Spleen (tissue), 11 donors: ENCODE results near the gene WNT1. TPM values are rescaled to one million over a fixed set of nuclear protein-coding genes. Genes with fewer than 3 reads are reported as not detected.
A peak's percentile ranks its signal among the peaks of the same experiment; 100 is the strongest.

Experiments used
- DNase-seq: peaks from one replicate; pipeline ENCODE4 v3.0.0-alpha.2; 2020
- H3K27ac ChIP-seq, 8 donors: fragments of 200-600 bp; sonication (generic) in 7 of 8; 1 replicate in 4 of 8; 2 replicates in 4 of 8; pipeline versions ENCODE4 v1.5.0 to v1.8.0; 2016 to 2021; ENCODE audit warnings: inconsistent platforms in 4 of 8, mild to moderate bottlenecking in 4 of 8, moderate library complexity in 1 of 8
- H3K27me3 ChIP-seq, 7 donors: fragments of 200-600 bp; sonication (generic) in 6 of 7; replicated peaks in 1 of 7; 1 replicate in 4 of 7; 2 replicates in 3 of 7; pipeline versions ENCODE4 v1.5.0 to v1.8.0; 2016 to 2021; ENCODE audit warnings: inconsistent platforms in 3 of 7, mild to moderate bottlenecking in 1 of 7
- H3K36me3 ChIP-seq, 6 donors: fragments of 200-600 bp; sonication (generic) in 5 of 6; 1 replicate in 4 of 6; 2 replicates in 2 of 6; pipeline versions ENCODE4 v1.5.0 to v1.8.0; 2016 to 2021; ENCODE audit warnings: inconsistent platforms in 2 of 6
- H3K4me1 ChIP-seq, 6 donors: fragments of 200-600 bp; sonication (generic) in 5 of 6; 1 replicate in 3 of 6; 2 replicates in 3 of 6; pipeline versions ENCODE4 v1.5.0 to v1.8.0; 2016 to 2021; ENCODE audit warnings: inconsistent platforms in 3 of 6
- H3K4me3 ChIP-seq, 8 donors: fragments of 200-600 bp; sonication (generic) in 7 of 8; 1 replicate in 4 of 8; 2 replicates in 4 of 8; pipeline versions ENCODE4 v1.5.0 to v1.8.0; 2016 to 2021; ENCODE audit warnings: inconsistent platforms in 4 of 8, mild to moderate bottlenecking in 4 of 8, moderate library complexity in 2 of 8
- H3K9me3 ChIP-seq, 8 donors: fragments of 200-600 bp; sonication (generic) in 7 of 8; 1 replicate in 4 of 8; 2 replicates in 4 of 8; pipeline versions ENCODE4 v1.5.0 to v1.8.0; 2016 to 2021; ENCODE audit warnings: inconsistent platforms in 4 of 8
- CTCF ChIP-seq, 11 experiments: fragments of 200-600 bp in 7 of 11; fragments of 450-650 bp in 4 of 11; sonication (generic) in 4 of 11; IDR thresholded peaks in 8 of 11; conservative IDR thresholded peaks in 3 of 11; 1 replicate in 7 of 11; 2 replicates in 4 of 11; pipeline versions ENCODE4 v1.4.0 to v1.8.0; 2016 to 2021; ENCODE audit warnings: antibody characterized with exemption in 11 of 11, inconsistent platforms in 4 of 11, mild to moderate bottlenecking in 1 of 11
- POLR2A ChIP-seq, 3 donors: fragments of 450-650 bp; IDR thresholded peaks; one replicate each; pipeline ENCODE4 v1.5.1; 2017; ENCODE audit warnings: antibody characterized with exemption in 3 of 3, mild to moderate bottlenecking in 1 of 3
- POLR2AphosphoS5 ChIP-seq, 3 donors: sonication (generic); formaldehyde crosslinking; IDR thresholded peaks; one replicate each; pipeline ENCODE4 v1.5.1; 2017; ENCODE audit warnings: antibody characterized with exemption in 3 of 3
- WGBS, 5 donors: extraction: QIAGEN DNeasy Blood & Tissue Kit in 3 of 5; methylation state at CpG; one replicate each; pipeline versions ENCODE4 v1.1.5 to v1.1.7; 2013 to 2018; 5-methylcytosine and 5-hydroxymethylcytosine counted together
- intact Hi-C: fragments of 100-400 bp; cut with DNase I; formaldehyde crosslinking; loops from one replicate; pipeline ENCODE4 v1.15.0; 2023; ENCODE audit warnings: low total_unique reads
- polyA plus RNA-seq, 3 donors: library from polyadenylated mRNA; stranded (reverse); fragments of 200-250 nt; gene quantifications; one replicate each; pipeline ENCODE4 v1.2.1, GENCODE V29; 2013
- total RNA-seq, 7 donors: library from RNA; depleted of rRNA in 3 of 7; stranded (reverse); fragments of >200 nt in 3 of 7; fragmentation: NEBNext Ultra II Directional in 4 of 7; extraction: Animal tissue kit (Norgen Biotek cat#: 25700) in 4 of 7; gene quantifications; one replicate each; pipeline versions ENCODE4 v1.1.0 to v1.2.1, GENCODE V29; 2016 to 2021
- donor health status: healthy with polysubstance abuse.
- donor health status: DM: no; HTN: no; CAD: no; lungs with moderate emphysema.
- donor health status: DM: no; HTN: no; CAD: no.
- donor health status: Bipolar disorder and iron deficiency.
- donor health status: healthy.
- donor health status: DM: no; HTN: no; CAD: no.
- donor health status: DM: yes; HTN: yes; CAD: no.

WNT1 gene
- total and polyA plus RNA-seq, 10 donors, result 0.06 to 0.52 (median 0.32) TPM; not detected in 6

DNA sequence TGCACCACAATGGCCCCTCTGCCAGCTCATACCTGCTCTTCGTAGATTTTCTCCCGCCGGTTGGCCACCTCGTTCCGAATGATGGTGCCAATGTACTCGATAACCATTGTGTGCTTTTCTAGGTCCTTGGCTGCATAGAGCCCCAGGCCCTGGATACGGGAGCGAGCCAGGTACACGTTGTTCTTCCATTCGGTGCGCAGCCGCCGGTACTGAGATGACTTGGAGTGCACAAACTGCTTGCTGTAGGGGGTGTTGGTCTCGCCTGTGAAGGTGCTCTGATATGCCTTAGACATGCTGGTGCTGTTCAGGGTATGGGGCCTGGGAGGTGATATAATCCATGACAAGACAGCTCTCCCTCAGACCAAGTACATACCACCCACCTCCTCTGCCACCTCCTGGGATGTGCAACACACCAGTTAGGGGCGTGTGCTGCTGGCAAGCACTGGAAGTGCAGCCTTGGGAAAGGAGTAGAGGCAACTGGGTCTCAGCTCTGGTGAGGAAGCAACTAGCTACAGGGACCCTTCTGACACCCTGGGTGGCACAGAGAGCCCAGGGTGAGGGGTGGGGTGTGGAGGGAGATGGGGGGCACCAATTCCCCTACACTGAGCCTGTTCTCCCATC lies 44.5 kb downstream of the WNT1 start:
- intact Hi-C loops, result no loop called here
- DNase-seq, result no peak
- Histone ChIP-seq H3K36me3 (peaks cover 0 to 77% (median 70%) of the 10 kb centered on the region in 6 donors), H3K9me3 (no peaks in the 10 kb centered on the region), H3K27ac (no peak overlapping the region), H3K4me1 (peaks cover 3 to 27% (median 18%) of the 10 kb centered on the region in 6 donors), H3K4me3 (no peak overlapping the region), H3K27me3 (no peaks in the 10 kb centered on the region)
- 87 to 97% (median 94%) methylated on average over 14 to 15 of the region's 15 CpGs for WGBS, 5 donors
- TF ChIP-seq POLR2A (IDR thresholded peaks at IDR 0.05), result no peak
- peak in 1 of 3 donors; percentile 23 for TF ChIP-seq POLR2AphosphoS5 (IDR thresholded peaks at IDR 0.05)

GRCh38 chr12:49023812-49024211 lies 45.7 kb downstream of the WNT1 start:
- H3K27me3 ChIP-seq, result no peaks in the 10 kb centered on the region
- H3K4me3 ChIP-seq, result no peak overlapping the region
- 84 to 98% (median 94%) methylated on average over 2 of the region's 2 CpGs for WGBS, 5 donors
- H3K27ac ChIP-seq, result no peak overlapping the region
- DNase-seq, result no peak
- H3K4me1 ChIP-seq, result peaks cover 0 to 22% (median 14%) of the 10 kb centered on the region in 6 donors
- intact Hi-C loops, result no loop called here
- TF ChIP-seq CTCF (IDR thresholded peaks at IDR 0.05 in 8 of 11, conservative IDR thresholded peaks at IDR 0.05 in 3 of 11), result no peak
- TF ChIP-seq POLR2AphosphoS5 (IDR thresholded peaks at IDR 0.05), result no peak
- no peak for TF ChIP-seq POLR2A (IDR thresholded peaks at IDR 0.05)
- H3K36me3 ChIP-seq, result peaks cover 0 to 88% (median 81%) of the 10 kb centered on the region in 6 donors
- H3K9me3 ChIP-seq, result no peaks in the 10 kb centered on the region

GRCh38 chr12:49024543-49024942 lies 46.4 kb downstream of the WNT1 start:
- WGBS, 5 donors, result 93 to 97% (median 95%) methylated on average over 10 to 12 of the region's 12 CpGs
- Histone ChIP-seq H3K27ac (no peak overlapping the region), H3K4me1 (peaks cover 0 to 22% (median 9%) of the 10 kb centered on the region in 6 donors), H3K36me3 (peaks cover 0 to 96% (median 87%) of the 10 kb centered on the region in 6 donors), H3K9me3 (no peaks in the 10 kb centered on the region), H3K4me3 (no peak overlapping the region), H3K27me3 (no peaks in the 10 kb centered on the region)
- intact Hi-C loops, result no loop called here
- no peak for DNase-seq
- TF ChIP-seq CTCF (IDR thresholded peaks at IDR 0.05 in 8 of 11, conservative IDR thresholded peaks at IDR 0.05 in 3 of 11) (no peak), POLR2AphosphoS5 (IDR thresholded peaks at IDR 0.05) (no peak), POLR2A (IDR thresholded peaks at IDR 0.05) (no peak)

DNA sequence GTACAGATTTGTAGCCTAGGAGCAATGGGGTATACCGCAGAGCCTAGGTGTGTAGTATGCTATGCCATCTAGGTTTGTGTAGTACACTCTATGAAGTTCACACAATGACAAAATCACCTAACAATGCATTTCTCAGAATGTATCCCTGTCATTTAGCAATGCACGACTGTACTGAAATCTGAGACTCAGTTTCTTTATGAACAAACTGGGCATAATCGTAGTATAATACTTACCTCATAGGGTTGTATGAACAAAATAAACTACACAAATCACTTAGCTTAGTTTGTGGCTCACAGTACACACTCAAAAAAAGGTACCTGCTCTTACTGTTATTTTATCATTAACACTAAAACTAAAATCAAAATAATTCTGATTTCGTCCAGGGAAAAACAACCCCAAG lies 47.3 kb downstream of the WNT1 start:
- Histone ChIP-seq H3K4me3 (no peak overlapping the region), H3K4me1 (peaks cover 0 to 14% (median 0%) of the 10 kb centered on the region in 6 donors), H3K27me3 (no peaks in the 10 kb centered on the region), H3K9me3 (no peaks in the 10 kb centered on the region), H3K36me3 (peaks cover 0 to 100% (median 89%) of the 10 kb centered on the region in 6 donors), H3K27ac (no peak overlapping the region)
- 86 to 96% (median 90%) methylated on average over 4 of the region's 4 CpGs for WGBS, 5 donors
- intact Hi-C loops, result no loop called here
- no peak for DNase-seq
- TF ChIP-seq POLR2A (IDR thresholded peaks at IDR 0.05) (no peak), POLR2AphosphoS5 (IDR thresholded peaks at IDR 0.05) (no peak), CTCF (IDR thresholded peaks at IDR 0.05 in 8 of 11, conservative IDR thresholded peaks at IDR 0.05 in 3 of 11) (no peak)
